ENCODE measurements around the gene AURKA. TPM values are rescaled to one million over a fixed set of nuclear protein-coding genes. Genes with fewer than 3 reads are reported as not detected.

AURKA gene
- total and polyA plus RNA-seq, 4 donors: 0.88 to 41.6 (median 2.7) TPM

DNA sequence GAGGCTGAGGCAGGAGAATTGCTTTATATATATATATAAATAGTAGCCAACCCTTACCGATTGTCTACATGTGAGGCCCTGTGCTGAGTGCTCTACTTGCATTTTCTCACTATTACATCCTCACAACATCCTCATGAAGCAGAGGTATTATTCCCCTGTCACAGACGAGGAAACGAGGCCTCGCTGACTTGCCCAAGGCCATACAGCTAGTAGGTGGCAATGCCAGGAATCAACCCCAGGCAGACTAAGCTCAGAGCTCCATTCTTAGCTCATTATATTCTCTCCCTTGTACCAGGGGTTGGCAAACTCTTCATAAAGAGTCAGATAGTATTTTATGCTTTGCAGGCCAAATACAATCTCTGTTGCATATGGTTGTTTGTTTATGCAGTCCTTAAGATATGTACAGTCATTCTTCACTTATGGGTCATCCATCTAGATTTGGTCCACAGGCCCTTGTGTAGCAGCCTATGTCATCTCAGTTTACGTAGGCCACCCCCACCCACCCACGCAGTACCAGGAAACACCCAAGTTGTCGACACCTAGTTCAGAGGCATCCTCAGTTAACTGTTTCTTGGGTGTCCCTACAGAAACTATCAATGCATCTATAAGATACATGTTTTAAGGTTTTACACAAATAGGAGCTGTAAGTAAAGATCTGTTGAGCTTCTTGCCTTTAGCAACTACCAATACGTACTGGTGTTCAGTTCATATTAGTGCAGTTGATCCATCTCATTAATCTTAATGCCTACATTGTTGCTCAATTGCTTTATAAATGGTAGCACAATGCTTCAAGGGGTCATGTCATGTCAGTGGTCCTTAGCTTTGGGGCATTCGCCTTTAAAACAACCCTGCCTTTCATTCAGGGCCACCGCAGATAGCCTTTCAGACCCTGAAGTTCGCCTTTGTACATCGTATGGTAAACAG is 23.1 kb upstream of the AURKA start:
- H3K4me3 ChIP-seq (ENCODE audit: low read depth in 1 of 3, low read length in 3 of 3): no peak overlapping the region

GRCh38 chr20:56412949-56413348 is 20.9 kb upstream of the AURKA start:
- peak overlapping the region; percentile 78 to 83 for H3K27ac ChIP-seq (ENCODE audit: low read depth in 1 of 2, low read length in 2 of 2)
- peaks cover 0 to 1% (median under 1%) of the 10 kb centered on the region in 4 donors for H3K36me3 ChIP-seq (ENCODE audit: control insufficient read depth in 4 of 4, insufficient read depth in 3 of 4, low read depth in 1 of 4, low read length in 3 of 4)
- no peaks in the 10 kb centered on the region for H3K9me3 ChIP-seq (ENCODE audit: control insufficient read depth in 4 of 4, low read length in 3 of 4)
- 97% methylated on average over 3 of the region's 3 CpGs for WGBS
- H3K9ac ChIP-seq (ENCODE audit: low read depth in 1 of 2, low read length in 2 of 2): no peak overlapping the region
- H3K27me3 ChIP-seq (ENCODE audit: control insufficient read depth in 4 of 4, insufficient read depth in 4 of 4, low read length in 3 of 4): no peaks in the 10 kb centered on the region
- TF ChIP-seq JUND (IDR thresholded peaks at IDR 0.05) (no peak), FOXA2 (IDR thresholded peaks at IDR 0.05) (no peak), REST (IDR thresholded peaks at IDR 0.05) (no peak), ATF3 (IDR thresholded peaks at IDR 0.05) (no peak), GABPA (IDR thresholded peaks at IDR 0.05 in 1 of 2, conservative IDR thresholded peaks at IDR 0.05 in 1 of 2) (no peak), MAX (IDR thresholded peaks at IDR 0.05) (no peak), CTCF (IDR thresholded peaks at IDR 0.05; ENCODE audit: low read depth, low read length, missing input control) (no peak), NR2F2 (IDR thresholded peaks at IDR 0.05) (no peak), RAD21 (IDR thresholded peaks at IDR 0.05) (no peak), EGR1 (IDR thresholded peaks at IDR 0.05; ENCODE audit: low read depth in 2 of 2) (no peak), YY1 (IDR thresholded peaks at IDR 0.05) (no peak), RXRA (IDR thresholded peaks at IDR 0.05) (no peak), ZBTB33 (IDR thresholded peaks at IDR 0.05) (no peak), TAF1 (conservative IDR thresholded peaks at IDR 0.05) (no peak), HNF4A (conservative IDR thresholded peaks at IDR 0.05) (no peak)
- no peak overlapping the region for H3K4me3 ChIP-seq (ENCODE audit: low read depth in 1 of 3, low read length in 3 of 3)
- no peak for DNase-seq (ENCODE audit: low spot score)
- peaks cover 2 to 30% (median 23%) of the 10 kb centered on the region in 4 donors for H3K4me1 ChIP-seq (ENCODE audit: control insufficient read depth in 4 of 4, insufficient read depth in 4 of 4, low read length in 3 of 4)

More for the DNA sequence above, 23.1 kb upstream of the AURKA start:
- DNase-seq (ENCODE audit: low spot score): no peak
- Histone ChIP-seq H3K9ac (ENCODE audit: low read depth in 1 of 2, low read length in 2 of 2) (no peak overlapping the region), H3K36me3 (ENCODE audit: control insufficient read depth in 4 of 4, insufficient read depth in 3 of 4, low read depth in 1 of 4, low read length in 3 of 4) (no peaks in the 10 kb centered on the region), H3K4me1 (ENCODE audit: control insufficient read depth in 4 of 4, insufficient read depth in 4 of 4, low read length in 3 of 4) (peaks cover 2 to 21% (median 17%) of the 10 kb centered on the region in 4 donors), H3K27ac (ENCODE audit: low read depth in 1 of 2, low read length in 2 of 2) (no peak overlapping the region), H3K9me3 (ENCODE audit: control insufficient read depth in 4 of 4, low read length in 3 of 4) (no peaks in the 10 kb centered on the region), H3K27me3 (ENCODE audit: control insufficient read depth in 4 of 4, insufficient read depth in 4 of 4, low read length in 3 of 4) (no peaks in the 10 kb centered on the region)
- TF ChIP-seq FOXA2 (IDR thresholded peaks at IDR 0.05) (no peak), HNF4G (IDR thresholded peaks at IDR 0.05) (no peak), NR2F2 (IDR thresholded peaks at IDR 0.05) (no peak), CTCF (IDR thresholded peaks at IDR 0.05; ENCODE audit: low read depth, low read length, missing input control) (no peak), FOXA1 (IDR thresholded peaks at IDR 0.05) (no peak), EGR1 (IDR thresholded peaks at IDR 0.05; ENCODE audit: low read depth in 2 of 2) (no peak), GABPA (IDR thresholded peaks at IDR 0.05 in 1 of 2, conservative IDR thresholded peaks at IDR 0.05 in 1 of 2) (no peak)
- WGBS: 86% methylated on average over 12 of the region's 12 CpGs

All from liver (tissue), 9 donors.